Mesothelial cell of epicardium (in vitro differentiated cells): ENCODE results near the gene DDX56. TPM values are rescaled to one million over a fixed set of nuclear protein-coding genes. Genes with fewer than 3 reads are reported as not detected.
"Not testable (repeated sequence)": the region's sequence is repeated elsewhere in the genome, so short reads cannot be mapped to it uniquely, and the experiment has no call there.

Experiments used
- DNase-seq, 2 experiments: peaks; one replicate each; pipeline ENCODE4 v3.0.0; 2021; ENCODE audit warnings: low spot score in 2 of 2; ENCODE audit not compliant: unreplicated experiment in 2 of 2
- H3K27ac Mint-ChIP-seq: 2 replicates; pipeline ENCODE4 v1.8.0; 2021; ENCODE audit warnings: mixed read lengths
- H3K27me3 Mint-ChIP-seq: 2 replicates; pipeline ENCODE4 v1.8.0; 2021; ENCODE audit warnings: low read depth, mixed read lengths
- H3K36me3 Mint-ChIP-seq: 2 replicates; pipeline ENCODE4 v1.8.0; 2021; ENCODE audit warnings: mixed read lengths
- H3K4me1 Mint-ChIP-seq: 2 replicates; pipeline ENCODE4 v1.8.0; 2021; ENCODE audit warnings: mixed read lengths
- H3K4me3 Mint-ChIP-seq: 2 replicates; pipeline ENCODE4 v1.8.0; 2021; ENCODE audit warnings: mild to moderate bottlenecking, moderate library complexity, mixed read lengths
- H3K9me3 Mint-ChIP-seq: 2 replicates; pipeline ENCODE4 v1.8.0; 2021; ENCODE audit warnings: mixed read lengths
- CTCF ChIP-seq: fragments of 200-600 bp; sonication (generic); IDR thresholded peaks from one replicate; pipeline ENCODE4 v1.5.0; 2021; ENCODE audit warnings: antibody characterized with exemption; ENCODE audit not compliant: unreplicated experiment
- total RNA-seq: library from RNA; stranded (reverse); gene quantifications from 3 replicates; pipeline ENCODE4 v1.2.1, GENCODE V29; 2021

Gene DDX56
- total RNA-seq, 1 donor from 2014 or later, result 104 TPM

DNA sequence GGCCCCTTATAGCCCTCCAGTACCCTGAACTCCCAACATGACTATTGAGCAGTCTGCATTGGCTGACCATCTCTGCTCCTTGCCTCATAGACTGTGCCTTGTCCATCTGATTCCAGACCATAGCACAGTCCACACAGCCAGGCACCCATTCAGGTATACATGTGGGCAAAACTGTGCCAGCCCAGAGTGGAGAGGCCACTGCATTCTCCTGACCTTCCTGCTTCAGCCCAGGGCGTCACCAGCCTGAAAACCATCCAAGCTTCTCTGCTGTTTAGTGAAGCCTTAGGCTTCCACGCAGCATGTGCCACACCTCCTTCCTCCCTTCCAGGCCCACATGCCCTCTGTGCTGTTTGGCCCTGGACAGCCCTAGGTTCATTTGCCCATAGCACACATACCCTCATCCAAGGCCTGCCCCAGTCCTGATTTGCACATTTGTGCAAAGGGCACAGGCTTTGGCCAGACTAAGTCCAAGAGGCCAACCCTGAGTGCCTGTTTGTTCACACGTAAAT lies 10.5 kb downstream of the DDX56 start:
- peak overlapping the region; percentile 30 for H3K27ac Mint-ChIP-seq
- peaks cover 22% of the 10 kb centered on the region for H3K36me3 Mint-ChIP-seq
- no peaks in the 10 kb centered on the region for H3K9me3 Mint-ChIP-seq

GRCh38 chr7:44562622-44562962 lies 11.1 kb downstream of the DDX56 start:
- not testable (repeated sequence) for H3K4me3 Mint-ChIP-seq, DNase-seq, H3K27ac Mint-ChIP-seq, H3K4me1 Mint-ChIP-seq, H3K9me3 Mint-ChIP-seq, H3K27me3 Mint-ChIP-seq
- H3K36me3 Mint-ChIP-seq, result peaks cover 19% of the 10 kb centered on the region

More for the DNA sequence above, 10.5 kb downstream of the DDX56 start:
- TF ChIP-seq CTCF, result no peak
- H3K4me1 Mint-ChIP-seq, result no peaks in the 10 kb centered on the region
- DNase-seq, result no peak
- peaks cover 1% of the 10 kb centered on the region for H3K27me3 Mint-ChIP-seq
- H3K4me3 Mint-ChIP-seq, result no peak overlapping the region

DNA sequence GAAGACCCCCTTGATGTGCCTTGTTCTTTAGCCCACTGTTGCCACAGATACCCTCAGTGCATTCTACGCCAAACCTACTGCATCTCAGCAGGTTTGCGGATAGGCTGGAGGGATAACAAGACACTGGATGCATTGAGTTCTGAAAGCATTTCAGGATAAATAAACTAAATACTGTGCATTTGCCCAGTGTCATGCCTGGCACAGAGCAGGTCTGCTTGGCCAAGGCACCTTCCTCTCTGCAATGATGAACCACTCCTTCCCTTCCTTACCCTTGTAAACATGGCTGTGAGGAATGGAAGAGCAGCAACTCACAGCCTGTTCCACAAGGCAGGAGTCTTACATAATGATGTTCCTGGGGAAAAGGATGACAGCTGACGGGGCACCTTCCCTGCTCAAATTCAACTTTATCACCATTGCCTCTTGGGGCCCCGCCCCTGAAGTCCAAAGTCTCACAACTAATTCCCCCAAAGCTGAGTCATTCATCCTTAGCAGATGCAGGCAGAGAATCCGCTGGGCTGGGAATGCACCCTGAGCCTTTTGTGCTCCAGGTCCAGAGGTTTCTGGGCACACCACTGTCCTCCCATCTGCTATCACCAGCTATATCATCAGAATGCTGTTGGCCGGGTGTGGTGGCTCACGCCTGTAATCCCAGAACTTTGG lies 11.6 kb downstream of the DDX56 start:
- H3K4me1 Mint-ChIP-seq, result no peaks in the 10 kb centered on the region
- H3K27ac Mint-ChIP-seq, result no peak overlapping the region
- peaks cover 14% of the 10 kb centered on the region for H3K36me3 Mint-ChIP-seq
- TF ChIP-seq CTCF, result no peak
- DNase-seq, result no peak
- H3K9me3 Mint-ChIP-seq, result no peaks in the 10 kb centered on the region
- H3K4me3 Mint-ChIP-seq, result no peak overlapping the region
- peaks cover 3% of the 10 kb centered on the region for H3K27me3 Mint-ChIP-seq

- no peaks in the 10 kb centered on the region for H3K4me1 Mint-ChIP-seq
- peaks cover 3% of the 10 kb centered on the region for H3K27me3 Mint-ChIP-seq
Observed at GRCh38 chr7:44561481-44561880, 12.2 kb downstream of the DDX56 start.

GRCh38 chr7:44559485-44559884 lies 14.2 kb downstream of the DDX56 start:
- no peak for TF ChIP-seq CTCF
- Mint-ChIP-seq H3K4me1 (no peaks in the 10 kb centered on the region), H3K36me3 (peaks cover 10% of the 10 kb centered on the region), H3K9me3 (no peaks in the 10 kb centered on the region), H3K27me3 (peaks cover 3% of the 10 kb centered on the region), H3K4me3 (no peak overlapping the region), H3K27ac (no peak overlapping the region)
- no peak for DNase-seq

More at GRCh38 chr7:44561481-44561880, 12.2 kb downstream of the DDX56 start:
- Mint-ChIP-seq H3K9me3 (no peaks in the 10 kb centered on the region), H3K27ac (no peak overlapping the region), H3K4me3 (no peak overlapping the region), H3K36me3 (peaks cover 14% of the 10 kb centered on the region)
- TF ChIP-seq CTCF, result no peak
- DNase-seq, result no peak

DNA sequence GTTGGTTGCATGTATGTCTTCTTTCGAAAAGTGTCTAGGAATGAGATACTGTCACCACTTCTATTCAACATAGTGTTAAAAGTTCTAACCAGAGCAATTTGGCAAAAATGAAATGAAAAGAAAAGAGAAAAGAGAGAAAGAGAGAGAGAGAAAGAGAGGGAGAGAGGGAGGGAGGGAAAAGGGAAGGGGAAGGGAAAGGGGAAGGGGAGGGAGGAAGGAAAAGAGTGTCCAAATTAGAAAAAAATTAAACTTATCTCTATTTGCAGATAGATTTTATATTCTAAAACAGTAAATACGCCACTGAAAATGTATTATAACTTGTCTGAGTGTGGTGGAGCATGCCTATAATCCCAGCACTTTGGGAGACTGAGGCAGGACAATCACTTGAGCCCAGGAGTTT lies 16.2 kb downstream of the DDX56 start:
- no peak for TF ChIP-seq CTCF
- Mint-ChIP-seq H3K4me3 (no peak overlapping the region), H3K36me3 (no peaks in the 10 kb centered on the region), H3K27ac (no peak overlapping the region), H3K27me3 (peaks cover 3% of the 10 kb centered on the region), H3K9me3 (no peaks in the 10 kb centered on the region), H3K4me1 (no peaks in the 10 kb centered on the region)
- DNase-seq, result no peak
